Measurements from ENCODE around the gene VASH1.

DNA sequence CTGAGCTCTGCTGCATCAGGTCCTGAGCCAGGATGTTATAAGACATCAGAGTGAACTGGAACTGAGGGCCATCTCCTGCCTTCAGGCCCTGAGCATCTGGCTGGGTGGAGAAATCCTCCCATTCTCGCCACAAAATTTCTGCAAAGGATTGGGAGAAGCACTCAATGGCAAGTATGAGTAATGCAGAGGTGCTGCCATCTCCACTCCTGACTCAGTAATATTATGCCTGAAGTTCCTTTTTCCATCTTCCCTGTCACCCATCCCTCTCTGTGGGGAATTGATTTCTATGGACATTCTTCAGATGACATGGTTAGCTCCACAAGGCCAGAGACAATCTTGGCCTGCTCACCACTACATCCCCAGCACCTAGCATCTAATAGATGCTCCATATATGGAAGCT lies 46.7 kb downstream of the VASH1 start:
- TF ChIP-seq, protein P1, sequence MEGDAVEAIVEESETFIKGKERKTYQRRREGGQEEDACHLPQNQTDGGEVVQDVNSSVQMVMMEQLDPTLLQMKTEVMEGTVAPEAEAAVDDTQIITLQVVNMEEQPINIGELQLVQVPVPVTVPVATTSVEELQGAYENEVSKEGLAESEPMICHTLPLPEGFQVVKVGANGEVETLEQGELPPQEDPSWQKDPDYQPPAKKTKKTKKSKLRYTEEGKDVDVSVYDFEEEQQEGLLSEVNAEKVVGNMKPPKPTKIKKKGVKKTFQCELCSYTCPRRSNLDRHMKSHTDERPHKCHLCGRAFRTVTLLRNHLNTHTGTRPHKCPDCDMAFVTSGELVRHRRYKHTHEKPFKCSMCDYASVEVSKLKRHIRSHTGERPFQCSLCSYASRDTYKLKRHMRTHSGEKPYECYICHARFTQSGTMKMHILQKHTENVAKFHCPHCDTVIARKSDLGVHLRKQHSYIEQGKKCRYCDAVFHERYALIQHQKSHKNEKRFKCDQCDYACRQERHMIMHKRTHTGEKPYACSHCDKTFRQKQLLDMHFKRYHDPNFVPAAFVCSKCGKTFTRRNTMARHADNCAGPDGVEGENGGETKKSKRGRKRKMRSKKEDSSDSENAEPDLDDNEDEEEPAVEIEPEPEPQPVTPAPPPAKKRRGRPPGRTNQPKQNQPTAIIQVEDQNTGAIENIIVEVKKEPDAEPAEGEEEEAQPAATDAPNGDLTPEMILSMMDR (conservative IDR thresholded peaks at IDR 0.05 in 1 of 2, IDR thresholded peaks at IDR 0.05 in 1 of 2; ENCODE audit: extremely low read depth in 1 of 2, insufficient read depth in 1 of 2, low read depth in 1 of 2, low read length in 2 of 2), result no peak
- no peak for TF ChIP-seq EZH2 (IDR thresholded peaks at IDR 0.05; ENCODE audit: borderline replicate concordance, low read length)

Data from mammary epithelial cell (primary cell).